HG02840 (cell line): ENCODE data around the gene CYFIP2.

ENCODE experiments used
- ATAC-seq: cut with Tn5 transposase; IDR thresholded peaks from one replicate; pipeline ENCODE4 v1.9.1; 2021; ENCODE audit warnings: mild to moderate bottlenecking, moderate library complexity, moderate number of reproducible peaks; ENCODE audit not compliant: unreplicated experiment, low FRiP score

CYFIP2 gene

DNA sequence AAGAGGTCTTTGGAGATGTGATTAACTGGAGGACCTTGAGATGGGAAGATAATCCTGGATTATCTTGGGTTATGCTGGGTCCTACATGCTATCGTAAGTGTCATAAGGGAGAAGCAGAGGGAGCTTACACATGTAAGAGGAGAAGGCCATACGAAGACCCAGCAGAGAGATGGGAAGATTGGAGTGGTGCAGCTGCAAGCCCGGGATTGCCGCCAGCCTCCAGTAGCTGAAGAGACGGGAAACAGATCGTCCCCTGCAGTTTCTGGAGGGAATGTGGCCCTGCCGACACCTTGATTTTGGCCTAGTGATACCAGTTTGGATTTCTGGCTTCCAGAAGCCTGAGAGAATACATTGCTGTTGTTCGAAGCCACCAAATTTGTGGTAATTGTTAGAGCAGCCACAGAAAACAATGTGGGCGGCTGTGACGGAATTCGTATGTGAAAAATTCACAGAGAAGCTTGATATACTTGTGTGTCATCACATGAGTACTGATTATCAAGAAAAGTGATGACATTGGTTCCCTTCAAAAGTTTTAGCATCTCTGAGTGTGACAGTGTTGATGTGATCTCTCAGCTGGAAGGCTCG is 86.9 kb downstream of the CYFIP2 start:
- no peak for ATAC-seq

DNA sequence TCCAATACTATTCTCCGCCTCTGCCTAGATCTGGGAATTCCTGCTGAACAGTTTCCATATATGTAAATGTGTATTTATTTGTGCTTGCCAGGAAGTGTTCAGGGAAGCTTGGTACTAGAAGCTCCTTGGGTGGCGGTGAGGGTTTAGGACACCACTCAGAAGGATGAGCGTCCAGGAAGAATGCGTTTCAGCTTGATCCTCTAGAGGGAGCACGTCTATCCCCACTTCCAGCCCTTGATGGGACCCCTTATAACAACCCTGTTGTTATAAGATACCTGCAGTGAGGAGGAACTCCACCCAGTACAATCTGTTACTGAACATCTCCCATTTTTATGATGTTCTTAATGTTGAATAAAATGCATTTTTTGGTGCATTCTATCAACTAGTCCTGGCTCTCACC is 88.9 kb downstream of the CYFIP2 start:
- no peak for ATAC-seq

DNA sequence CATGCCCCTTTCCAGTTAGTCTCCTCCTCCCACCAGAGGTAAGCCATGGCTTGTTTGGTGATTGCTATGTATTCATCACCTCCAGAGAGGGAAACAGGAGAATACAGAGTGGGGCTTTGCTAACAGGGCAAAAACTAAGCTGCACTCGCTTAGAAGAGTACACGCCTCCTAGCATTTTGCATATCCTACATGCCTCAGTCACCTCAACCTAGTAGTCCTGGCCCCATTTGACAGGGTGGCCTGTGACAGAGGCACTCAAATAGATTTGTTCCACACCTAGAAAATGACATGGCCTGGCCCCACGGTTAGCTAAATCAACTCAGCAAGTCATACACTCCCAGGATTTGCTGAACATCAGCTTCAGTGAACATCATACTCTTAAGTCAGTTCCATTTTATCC is 90.7 kb downstream of the CYFIP2 start:
- no peak for ATAC-seq

DNA sequence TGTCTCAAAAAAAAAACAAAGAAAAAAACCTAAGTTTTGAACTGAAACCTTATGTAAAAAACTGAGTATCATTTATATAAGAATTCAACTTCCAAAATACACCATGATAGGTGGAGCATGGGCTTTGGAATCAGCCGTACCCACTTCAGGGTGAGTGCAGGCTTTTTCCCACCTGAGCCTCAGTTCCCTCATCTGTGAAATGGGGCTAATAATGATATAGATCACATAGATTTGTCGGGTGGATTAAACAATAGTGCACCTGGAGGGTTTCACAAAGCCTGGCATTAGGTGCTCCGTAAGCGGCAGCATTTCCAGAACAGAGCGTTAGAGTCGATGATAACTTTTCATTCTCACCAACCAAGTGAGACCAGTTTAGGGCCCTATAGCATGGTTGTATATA is 91.9 kb downstream of the CYFIP2 start:
- no peak for ATAC-seq

DNA sequence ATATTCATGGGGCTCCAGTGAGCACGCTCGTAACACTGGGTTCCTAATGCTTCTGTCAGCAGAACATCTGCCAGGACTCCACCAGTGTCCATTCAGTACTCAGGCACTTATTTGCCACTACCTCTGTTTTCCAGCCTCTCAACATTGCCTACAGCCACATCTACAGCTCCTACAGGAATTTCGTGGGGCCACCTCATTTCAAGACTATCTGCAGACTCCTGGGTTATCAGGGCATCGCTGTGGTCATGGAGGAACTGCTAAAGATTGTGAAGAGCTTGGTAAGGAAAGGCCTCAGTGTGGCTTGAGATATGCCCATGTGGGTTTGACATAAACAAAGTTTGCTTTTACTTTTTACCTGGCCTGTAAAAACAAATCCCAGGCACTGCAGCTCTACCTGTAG is 92.9 kb downstream of the CYFIP2 start:
- no peak for ATAC-seq

DNA sequence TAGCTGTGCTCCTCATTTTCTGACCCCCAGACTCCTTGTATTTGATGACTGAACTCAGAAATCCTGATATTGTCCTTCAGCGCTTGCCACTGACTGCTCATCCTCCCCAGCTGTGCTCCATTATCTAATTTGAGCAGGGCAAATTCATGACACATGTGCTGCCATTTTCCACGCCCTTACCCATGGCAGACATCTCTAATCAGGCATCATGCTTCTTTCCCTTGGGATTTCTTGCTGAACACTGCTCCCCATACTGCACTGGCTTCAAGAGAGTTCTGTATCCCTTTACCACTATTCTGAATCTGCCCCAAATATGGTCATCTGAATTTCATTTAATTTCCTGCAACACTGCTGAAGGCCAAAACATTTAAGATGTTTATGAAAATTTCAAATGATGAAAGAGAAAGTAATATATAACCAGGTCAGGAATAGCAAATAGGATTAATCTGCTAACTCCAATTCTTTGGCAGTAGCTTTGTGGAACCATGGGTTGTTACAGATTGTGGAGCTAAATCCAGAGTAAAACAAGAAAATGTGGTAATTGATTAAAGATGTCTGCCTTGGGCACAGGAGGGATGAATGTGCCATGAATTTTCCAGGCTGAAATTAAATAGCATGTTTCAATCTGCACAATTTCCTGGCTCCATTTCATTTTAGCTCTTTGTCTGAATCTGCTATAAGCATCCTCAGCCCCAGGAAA is 93.6 kb downstream of the CYFIP2 start:
- no peak for ATAC-seq

DNA sequence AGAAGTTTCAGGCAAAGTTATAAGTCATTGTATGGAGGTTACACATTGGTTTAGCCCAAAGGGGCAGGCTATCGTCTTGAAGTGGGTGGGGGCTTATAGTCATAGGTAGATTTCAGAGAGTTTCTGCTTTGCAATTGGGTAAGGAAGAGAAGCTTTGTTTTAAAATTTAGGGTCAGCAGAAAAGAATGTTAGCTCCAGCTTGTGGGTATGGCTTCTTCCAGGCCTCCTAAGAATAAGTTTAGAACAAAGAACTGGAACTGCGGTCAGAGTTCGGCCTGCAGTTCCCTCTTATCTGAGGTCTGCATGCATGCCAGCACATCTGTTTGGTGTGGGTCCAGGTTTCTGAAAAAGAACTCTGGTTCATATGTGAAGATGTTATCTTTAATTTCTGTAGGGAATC is 96.1 kb downstream of the CYFIP2 start:
- ATAC-seq = no peak

DNA sequence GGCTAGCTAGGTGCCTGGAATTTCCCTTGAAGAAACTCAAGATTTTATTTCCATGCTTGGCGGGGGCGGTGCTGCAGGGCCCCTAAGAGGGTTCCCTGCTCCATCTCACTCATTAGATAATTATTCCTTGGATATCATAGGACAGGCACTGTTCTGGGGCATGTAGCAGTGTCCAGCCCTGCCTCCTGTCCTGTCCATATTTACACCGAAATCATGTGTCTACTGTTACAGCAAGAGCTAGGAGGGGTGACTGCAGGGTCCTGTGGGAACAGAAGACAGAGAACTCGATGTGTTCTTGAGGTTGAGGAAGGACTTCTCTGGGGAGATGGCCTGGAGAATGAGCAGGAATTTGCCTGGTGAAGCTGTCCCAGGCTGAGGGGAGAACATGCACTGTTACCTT is 96.6 kb downstream of the CYFIP2 start:
- ATAC-seq = no peak

DNA sequence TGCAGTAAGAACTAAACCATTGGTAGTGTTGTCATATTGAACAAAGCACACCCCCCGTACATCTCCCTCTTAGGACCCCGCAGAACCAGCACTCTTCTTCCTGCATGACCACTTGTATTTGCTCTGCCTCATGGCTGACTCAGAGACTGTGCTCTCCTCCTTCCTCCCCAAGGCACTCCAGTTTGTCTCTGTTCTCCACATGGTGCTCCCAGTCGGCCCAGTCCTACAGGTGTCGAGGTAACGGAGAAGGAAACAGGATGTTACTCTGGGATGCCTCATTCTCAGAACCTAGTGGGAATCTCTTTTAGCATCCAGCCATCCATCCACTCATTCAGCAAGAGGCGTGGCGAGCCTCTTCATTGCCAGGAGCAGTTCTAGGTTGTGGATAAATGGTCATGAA is 97.1 kb downstream of the CYFIP2 start:
- ATAC-seq = no peak

DNA sequence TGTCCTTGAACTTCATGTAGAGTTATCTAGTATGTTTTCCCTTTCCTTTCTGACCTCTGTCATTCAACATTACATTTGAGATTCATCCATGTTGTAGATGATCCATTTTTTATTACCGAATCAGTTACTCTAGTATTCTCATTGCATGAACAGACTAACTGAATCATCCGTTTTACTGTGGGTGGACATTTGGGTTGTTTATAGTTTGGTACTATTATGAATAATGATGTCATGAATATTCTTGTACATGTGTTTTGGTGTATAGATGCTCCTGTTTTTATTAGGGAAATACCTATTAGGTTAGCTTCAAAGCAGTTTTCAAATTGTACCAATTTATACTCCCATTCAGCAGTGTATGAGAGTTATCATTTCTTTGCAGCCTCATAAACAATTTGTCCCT is 99.8 kb downstream of the CYFIP2 start:
- no peak for ATAC-seq

DNA sequence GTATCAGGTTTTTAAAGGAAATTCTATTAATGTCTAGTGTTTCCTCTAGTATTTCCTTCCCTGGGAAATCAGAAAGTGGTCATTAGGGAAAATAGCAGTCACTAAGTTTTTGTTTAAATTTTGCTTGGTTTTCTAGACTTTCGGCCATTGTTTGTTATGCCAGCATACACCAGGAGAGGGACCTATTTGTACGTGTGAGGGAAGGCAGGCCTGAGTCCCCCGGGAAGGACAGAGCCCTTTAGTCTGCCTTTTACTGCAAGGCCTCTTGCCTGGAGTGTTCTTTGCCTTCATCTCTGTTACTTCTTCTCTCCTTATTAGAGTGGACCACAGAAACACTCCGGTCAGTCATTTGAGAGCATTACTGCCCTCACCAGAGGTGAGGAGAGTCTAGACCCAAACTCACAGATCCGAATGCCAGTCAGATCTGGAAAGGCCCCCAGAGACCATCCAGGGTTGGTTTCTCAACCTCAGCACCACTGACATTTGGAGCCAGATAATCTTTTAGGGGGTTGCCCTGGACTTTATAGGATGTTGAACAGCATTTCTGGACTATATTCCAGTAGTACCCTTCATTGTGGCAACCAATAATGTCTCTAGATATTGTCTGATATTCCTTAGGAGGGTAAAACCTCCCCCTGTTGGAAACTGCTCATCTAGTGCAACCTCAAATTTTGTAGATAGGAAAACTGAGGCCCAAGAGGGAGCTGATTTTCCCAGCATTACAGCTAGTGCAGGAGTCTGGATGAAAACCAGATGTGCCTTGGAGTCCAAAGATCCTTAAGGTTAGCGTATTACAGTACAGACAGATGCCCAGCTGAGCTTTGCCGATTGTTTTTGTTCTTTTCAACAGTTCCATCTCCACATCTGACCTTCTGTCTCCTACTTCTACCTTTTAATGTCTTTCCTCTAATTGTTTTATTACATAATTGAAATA is 101.1 kb downstream of the CYFIP2 start:
- ATAC-seq = no peak

DNA sequence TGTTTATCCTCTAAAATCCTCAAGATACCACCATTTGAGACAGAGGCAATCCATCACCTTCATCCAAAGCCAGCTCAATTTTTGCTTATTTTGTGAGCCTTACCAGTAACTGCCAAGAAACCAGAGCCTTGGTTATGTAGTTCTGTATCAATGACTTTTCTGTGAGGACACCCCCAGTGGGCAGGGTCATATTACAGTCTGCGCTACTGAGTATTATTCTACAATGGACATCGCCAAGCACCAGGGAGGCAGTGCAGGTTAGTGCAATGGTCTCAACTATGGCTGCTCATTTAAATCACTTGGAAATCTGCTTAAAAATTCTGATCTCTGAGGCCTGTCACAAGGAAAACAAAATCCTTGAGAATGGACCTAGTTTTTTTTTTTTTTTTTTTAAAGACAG is 103.6 kb downstream of the CYFIP2 start:
- ATAC-seq = no peak

DNA sequence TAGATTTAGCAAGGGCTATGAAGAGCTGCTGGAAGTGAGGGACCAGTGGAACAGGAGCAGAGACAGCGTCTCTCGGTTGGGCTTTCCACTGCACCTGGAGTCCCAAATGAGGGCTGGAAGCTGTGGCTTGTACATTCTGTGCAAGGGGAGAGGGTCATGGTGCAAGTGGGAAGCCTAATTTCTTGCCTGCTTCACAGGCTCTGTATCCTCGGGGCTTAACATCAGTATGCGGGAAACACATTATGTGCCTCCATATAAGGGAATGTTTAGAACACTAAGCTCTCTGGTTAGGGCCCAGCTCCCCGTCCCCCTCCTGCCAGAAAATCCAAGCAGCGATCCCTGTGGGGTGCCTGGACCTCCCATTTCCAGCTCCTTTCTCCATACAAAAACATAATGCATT is 105.0 kb downstream of the CYFIP2 start:
- ATAC-seq = no peak

DNA sequence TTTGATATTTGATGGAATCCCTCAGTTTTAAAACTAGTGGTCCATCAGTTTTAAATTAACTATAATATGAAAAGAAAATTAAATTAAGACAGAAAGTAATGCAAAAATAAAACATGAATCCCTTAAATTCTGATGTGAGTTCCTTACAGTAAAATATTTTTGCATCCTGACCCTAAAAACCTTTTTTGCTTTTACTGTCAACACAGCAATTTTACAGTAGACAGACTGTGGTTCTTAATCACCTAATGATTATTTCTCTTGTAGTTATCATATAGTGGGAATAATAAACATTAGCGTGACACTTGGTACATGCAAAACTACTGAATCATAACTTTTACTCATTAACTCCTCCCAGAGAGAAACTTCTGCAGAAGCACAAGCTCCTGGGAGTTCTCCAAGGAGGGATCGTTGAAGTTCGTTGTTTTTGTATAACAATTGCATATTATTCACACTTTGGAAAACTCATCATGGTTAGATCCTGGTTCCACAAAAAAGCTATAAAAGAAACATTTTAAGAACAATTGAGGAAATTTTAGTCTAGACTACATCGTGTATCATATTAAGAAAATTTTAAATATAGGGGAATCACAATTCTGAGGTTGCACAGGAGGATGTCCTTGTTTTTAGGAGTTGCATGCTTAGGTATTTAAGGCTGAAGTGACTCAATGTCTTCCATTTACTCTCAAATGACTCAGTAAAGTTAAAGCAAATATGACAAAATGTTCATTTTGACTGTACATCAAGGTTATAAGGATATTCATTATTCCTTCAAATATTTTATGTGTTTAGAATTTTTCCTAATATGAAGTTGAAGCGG is 105.9 kb downstream of the CYFIP2 start:
- no peak for ATAC-seq

DNA sequence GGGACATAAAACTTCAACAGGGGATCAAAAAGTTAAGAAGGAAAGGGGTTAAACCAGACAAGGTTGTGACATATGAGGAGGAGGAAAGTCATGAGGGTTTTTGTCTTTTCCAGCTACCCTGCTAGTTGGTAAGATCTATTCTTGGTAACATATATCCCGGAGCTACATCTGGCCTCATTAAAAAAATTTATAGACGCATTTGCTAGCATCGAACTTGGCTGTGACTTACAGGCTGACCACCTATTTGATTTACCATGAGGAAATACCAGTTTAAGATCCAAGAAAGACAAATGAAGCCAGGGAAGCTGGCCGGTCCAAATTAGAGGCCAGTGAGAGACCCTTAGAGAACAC is 106.5 kb downstream of the CYFIP2 start:
- no peak for ATAC-seq

DNA sequence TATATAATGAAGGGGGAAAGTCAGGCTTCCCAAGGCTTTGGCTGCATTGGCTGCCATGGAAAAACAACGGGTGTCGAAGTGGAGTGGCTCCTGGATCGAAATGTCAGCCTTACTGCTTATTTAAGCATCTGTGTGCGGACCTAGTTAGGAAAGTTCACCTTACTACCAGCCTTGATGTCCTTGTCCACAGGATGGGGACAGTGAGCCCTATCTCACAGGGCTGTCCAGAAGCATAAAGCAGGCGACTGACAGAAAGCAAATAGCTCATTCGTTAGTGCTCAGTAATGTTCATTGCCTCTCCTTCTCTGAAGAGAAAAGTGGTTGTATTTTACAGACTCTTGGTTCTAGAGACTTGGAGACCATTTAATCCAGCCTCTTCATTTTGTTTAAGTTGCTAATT is 112.6 kb downstream of the CYFIP2 start:
- ATAC-seq = no peak

DNA sequence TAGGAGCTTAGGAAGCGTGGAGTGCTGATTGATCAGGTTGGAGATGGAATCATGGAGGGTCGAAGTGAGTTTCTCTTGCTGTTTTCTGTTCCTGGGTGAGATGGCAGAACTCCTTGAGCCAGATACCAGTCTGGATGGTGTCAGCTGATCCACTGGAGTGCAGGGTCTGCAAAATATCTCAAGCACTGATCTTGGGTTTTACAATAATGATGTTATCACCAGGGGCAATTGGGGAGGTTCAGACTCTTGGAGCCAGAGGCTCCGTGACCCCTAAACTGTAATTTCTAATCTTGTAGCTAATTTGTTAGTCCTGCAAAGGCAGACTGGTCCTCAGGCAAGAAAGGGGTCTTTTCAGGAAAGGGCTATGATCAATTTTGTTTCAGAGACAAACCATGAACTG is 114.1 kb downstream of the CYFIP2 start:
- ATAC-seq = no peak

DNA sequence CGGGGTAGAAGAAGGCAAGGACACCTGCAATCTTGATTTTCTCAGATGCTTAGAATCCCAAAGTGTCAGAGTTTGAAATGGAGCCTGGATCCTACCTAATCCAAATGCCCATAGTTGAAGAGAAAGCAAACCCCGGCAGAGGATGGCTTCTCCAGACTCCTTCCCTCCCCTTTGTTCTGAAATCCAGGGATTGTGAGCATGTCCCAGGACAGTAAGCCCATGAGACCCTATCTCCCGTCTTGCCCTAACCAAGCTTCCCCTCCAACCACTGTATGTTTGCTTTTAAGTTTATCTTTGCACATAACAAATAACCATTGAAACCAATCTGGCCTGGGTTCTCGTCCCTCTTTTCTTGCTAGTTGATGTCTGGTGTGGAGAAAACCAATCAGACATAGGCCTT is 115.8 kb downstream of the CYFIP2 start:
- ATAC-seq = no peak

DNA sequence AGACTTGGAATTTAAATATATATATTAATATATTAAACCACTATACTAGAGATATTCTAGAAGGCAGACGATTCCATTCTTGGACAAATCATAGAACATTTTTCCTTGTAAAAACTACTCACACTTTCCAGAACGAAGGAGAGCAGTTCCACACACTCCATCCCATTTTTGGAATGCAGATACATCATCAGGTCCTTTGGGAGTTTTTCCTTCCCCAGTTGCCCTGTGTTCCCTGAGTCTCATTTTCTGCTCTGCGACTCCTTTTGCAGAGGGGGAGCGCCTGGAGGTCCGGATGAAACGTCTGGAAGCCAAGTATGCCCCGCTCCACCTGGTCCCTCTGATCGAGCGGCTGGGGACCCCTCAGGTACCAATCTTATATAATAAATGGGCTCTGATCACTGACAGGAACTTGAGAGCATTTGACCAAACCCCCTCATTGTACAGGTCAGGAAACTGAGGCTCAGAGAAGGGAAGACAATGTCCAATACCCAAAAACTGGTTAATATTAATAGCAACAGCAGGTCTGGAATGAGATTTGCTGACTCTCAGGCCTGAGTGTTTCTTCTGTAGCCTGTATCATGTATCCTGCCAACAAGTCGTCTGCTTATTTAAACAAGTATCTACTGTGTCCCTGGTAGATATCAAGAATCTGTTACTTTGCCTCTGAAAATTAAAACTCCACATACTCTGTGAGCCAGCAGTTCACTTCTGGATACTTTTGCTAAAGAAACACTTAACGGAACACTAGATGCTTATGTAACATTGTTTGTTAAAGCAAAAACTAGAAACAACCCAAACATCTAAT is 117.3 kb downstream of the CYFIP2 start:
- ATAC-seq = no peak
